Activated B cell treated with CpG ODN at 0.5 μM for 24 hours (primary cell): Measurements from ENCODE around the gene CFAP20DC. TPM values are rescaled to one million over a fixed set of nuclear protein-coding genes. Genes with fewer than 3 reads are reported as not detected.

Experiments
- ATAC-seq: fragments of 200-7000 bp; cut with Tn5 transposase; one replicate; pipeline ENCODE4 v1.10.0; 2021; ENCODE audit warnings: low read depth, mild to moderate bottlenecking, moderate library complexity
- CTCF ChIA-PET: fragments of 350-600 bp; sonication (Branson Sonifier 250); formaldehyde crosslinking; loops from one replicate; lab custom pipeline; 2021; ENCODE audit warnings: antibody characterized with exemption; lab: Charles Lee
- POLR2A ChIA-PET: fragments of 350-600 bp; sonication (Branson Sonifier 250); formaldehyde crosslinking; loops from one replicate; lab custom pipeline; 2021; ENCODE audit warnings: antibody characterized with exemption; lab: Charles Lee
- DNase-seq: peaks from one replicate; pipeline ENCODE4 v3.0.0; 2022
- H3K27ac Mint-ChIP-seq: one replicate; pipeline ENCODE4 v1.8.0; 2020; ENCODE audit warnings: mixed read lengths
- H3K27me3 Mint-ChIP-seq: one replicate; pipeline ENCODE4 v1.8.0; 2021; ENCODE audit warnings: mixed read lengths
- H3K36me3 Mint-ChIP-seq: one replicate; pipeline ENCODE4 v1.8.0; 2021; ENCODE audit warnings: low read depth, mixed read lengths
- H3K4me1 Mint-ChIP-seq: one replicate; pipeline ENCODE4 v1.8.0; 2021; ENCODE audit warnings: mixed read lengths
- H3K4me3 Mint-ChIP-seq: one replicate; pipeline ENCODE4 v1.8.0; 2020; ENCODE audit warnings: mild to moderate bottlenecking, mixed read lengths
- H3K9me3 Mint-ChIP-seq: one replicate; pipeline ENCODE4 v1.8.0; 2020; ENCODE audit warnings: mixed read lengths
- CTCF ChIP-seq: fragments of 200-600 bp; IDR thresholded peaks from one replicate; pipeline ENCODE4 v1.8.0; 2022; ENCODE audit warnings: antibody characterized with exemption, mild to moderate bottlenecking
- intact Hi-C: fragments of 100-400 bp; cut with micrococcal nuclease; formaldehyde crosslinking; loops from one replicate; pipeline ENCODE4 v1.15.1; 2024
- total RNA-seq: library from RNA; stranded (reverse); gene quantifications from 2 replicates; pipeline ENCODE4 v1.2.3, GENCODE V29; 2022

Gene CFAP20DC
- total RNA-seq, 1 donor from 2014 or later: 1.6 TPM

- Mint-ChIP-seq H3K36me3 (no peaks in the 10 kb centered on the region), H3K27me3 (peaks cover 12% of the 10 kb centered on the region), H3K4me1 (no peaks in the 10 kb centered on the region), H3K9me3 (peaks cover 8% of the 10 kb centered on the region), H3K27ac (no peak overlapping the region), H3K4me3 (no peak overlapping the region)
- POLR2A ChIA-PET: no interaction called here
- DNase-seq: no peak
- ATAC-seq: no peak
- intact Hi-C loops: no loop called here
- TF ChIP-seq CTCF: no peak
- CTCF ChIA-PET: interaction anchor here (0.6 kb wide), 1 partner anchor 280 kb away, joined by 3 read pairs; no protein-coding TSS in a partner anchor
These were observed 277.4 kb downstream of the CFAP20DC start for GRCh38 chr3:58772462-58772861.

GRCh38 chr3:58769065-58769464 is 280.8 kb downstream of the CFAP20DC start:
- no peak for ATAC-seq
- DNase-seq: no peak
- Mint-ChIP-seq H3K36me3 (no peaks in the 10 kb centered on the region), H3K27ac (no peak overlapping the region), H3K4me3 (no peak overlapping the region), H3K27me3 (peaks cover 12% of the 10 kb centered on the region), H3K4me1 (no peaks in the 10 kb centered on the region), H3K9me3 (peaks cover 8% of the 10 kb centered on the region)
- POLR2A ChIA-PET: no interaction called here
- CTCF ChIA-PET: no interaction called here
- TF ChIP-seq CTCF: no peak
- intact Hi-C loops: no loop called here

- Mint-ChIP-seq H3K4me3 (no peak overlapping the region), H3K4me1 (no peaks in the 10 kb centered on the region), H3K36me3 (no peaks in the 10 kb centered on the region), H3K27ac (no peak overlapping the region), H3K9me3 (peaks cover 8% of the 10 kb centered on the region), H3K27me3 (peaks cover 12% of the 10 kb centered on the region)
- ATAC-seq (no peak), DNase-seq (no peak)
- ChIA-PET CTCF (no interaction called here), POLR2A (no interaction called here)
- intact Hi-C loops: no loop called here
- no peak for TF ChIP-seq CTCF
These were observed 283.1 kb downstream of the CFAP20DC start for GRCh38 chr3:58766587-58767282.

GRCh38 chr3:58755150-58755549 is 294.7 kb downstream of the CFAP20DC start:
- ChIA-PET CTCF (no interaction called here), POLR2A (no interaction called here)
- Mint-ChIP-seq H3K27ac (no peak overlapping the region), H3K4me1 (no peaks in the 10 kb centered on the region), H3K4me3 (no peak overlapping the region), H3K9me3 (no peaks in the 10 kb centered on the region), H3K36me3 (no peaks in the 10 kb centered on the region), H3K27me3 (no peaks in the 10 kb centered on the region)
- TF ChIP-seq CTCF: no peak
- intact Hi-C loops: no loop called here
- no peak for ATAC-seq
- DNase-seq: no peak

GRCh38 chr3:58754074-58754473 is 295.8 kb downstream of the CFAP20DC start:
- Mint-ChIP-seq H3K4me3 (no peak overlapping the region), H3K9me3 (no peaks in the 10 kb centered on the region), H3K4me1 (no peaks in the 10 kb centered on the region), H3K27me3 (no peaks in the 10 kb centered on the region), H3K27ac (no peak overlapping the region), H3K36me3 (no peaks in the 10 kb centered on the region)
- peak; percentile 34 for ATAC-seq
- CTCF ChIA-PET: no interaction called here
- POLR2A ChIA-PET: no interaction called here
- no peak for TF ChIP-seq CTCF
- DNase-seq: no peak
- intact Hi-C loops: no loop called here
